AG20443 (cell line): Measurements from ENCODE around the gene CSTF3.
"Not testable (repeated sequence)": the region's sequence is repeated elsewhere in the genome, so short reads cannot be mapped to it uniquely, and the experiment has no call there.

Experiments
- DNase-seq: peaks from one replicate; pipeline ENCODE4 v3.0.0; 2012; ENCODE audit warnings: low spot score, mixed read lengths

Gene CSTF3

GRCh38 chr11:33083918-33084317 lies 77.4 kb downstream of the CSTF3 start:
- no peak for DNase-seq

DNA sequence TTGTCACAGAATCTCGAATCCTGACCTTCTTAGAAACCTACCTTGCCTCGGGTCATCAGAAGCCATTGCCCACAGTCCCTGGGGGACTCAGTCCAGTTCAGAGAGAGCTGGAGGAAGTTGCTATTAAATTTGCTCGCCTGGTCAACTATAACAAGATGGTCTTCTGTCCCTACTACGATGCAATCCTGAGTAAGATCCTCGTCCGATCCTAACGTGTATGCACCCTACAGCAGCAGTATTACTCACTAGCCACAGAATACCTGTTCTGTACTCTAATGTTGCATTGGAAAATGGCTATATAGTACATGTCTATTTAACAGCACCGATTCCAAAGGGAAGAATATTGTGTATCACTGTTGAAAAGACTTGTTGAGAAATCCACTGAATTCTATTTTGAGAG lies 88.8 kb downstream of the CSTF3 start:
- DNase-seq, result no peak

GRCh38 chr11:33068611-33069340 lies 92.5 kb downstream of the CSTF3 start:
- DNase-seq, result no peak

GRCh38 chr11:33067294-33067693 lies 94.0 kb downstream of the CSTF3 start:
- DNase-seq, result no peak

GRCh38 chr11:33065445-33066178 lies 95.7 kb downstream of the CSTF3 start:
- peak; percentile 73 for DNase-seq

GRCh38 chr11:33064866-33065265 lies 96.4 kb downstream of the CSTF3 start:
- DNase-seq, result no peak

DNA sequence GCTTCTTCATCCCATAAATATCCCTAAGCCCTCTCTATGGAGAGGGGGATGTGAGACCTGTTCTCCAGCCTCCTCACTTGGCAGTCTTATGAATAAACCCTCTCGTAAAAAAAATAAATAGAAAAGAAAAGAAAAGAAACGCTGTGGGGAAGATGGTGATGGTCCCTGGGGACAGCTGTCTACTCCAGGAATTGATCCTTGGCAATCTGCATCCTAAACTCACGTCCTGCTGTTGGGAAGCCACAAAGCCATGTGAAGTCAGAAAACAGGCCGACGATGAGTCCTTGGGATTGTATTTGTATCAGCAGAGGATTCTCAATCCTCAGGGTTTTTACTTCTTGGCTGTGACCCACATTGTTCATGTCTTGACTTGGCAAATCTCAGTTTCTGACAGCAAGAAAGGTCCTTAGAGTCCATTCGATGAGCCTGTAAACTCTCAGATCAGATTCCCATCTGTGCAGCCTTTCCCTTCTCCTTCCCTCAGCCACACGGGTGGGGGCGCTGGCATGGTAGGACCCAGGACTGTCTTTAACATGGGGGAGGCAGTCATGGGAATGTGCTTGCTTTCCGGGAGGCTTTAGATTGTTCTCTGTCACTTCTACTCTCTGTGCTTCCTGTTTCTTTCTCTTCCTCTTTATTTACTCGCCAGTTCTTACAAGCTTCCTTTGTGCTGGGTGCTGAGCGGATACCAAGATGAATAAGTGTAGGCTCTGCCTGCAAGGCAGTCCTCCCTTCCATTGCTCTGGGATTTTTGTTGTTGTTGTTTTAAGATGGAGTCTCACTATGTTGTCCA lies 97.1 kb downstream of the CSTF3 start:
- DNase-seq, result no peak

- peak; percentile 25 for DNase-seq
Observed at GRCh38 chr11:33063326-33063881, 97.9 kb downstream of the CSTF3 start.

- DNase-seq, result no peak
Observed at GRCh38 chr11:33062137-33062536, 99.1 kb downstream of the CSTF3 start.

DNA sequence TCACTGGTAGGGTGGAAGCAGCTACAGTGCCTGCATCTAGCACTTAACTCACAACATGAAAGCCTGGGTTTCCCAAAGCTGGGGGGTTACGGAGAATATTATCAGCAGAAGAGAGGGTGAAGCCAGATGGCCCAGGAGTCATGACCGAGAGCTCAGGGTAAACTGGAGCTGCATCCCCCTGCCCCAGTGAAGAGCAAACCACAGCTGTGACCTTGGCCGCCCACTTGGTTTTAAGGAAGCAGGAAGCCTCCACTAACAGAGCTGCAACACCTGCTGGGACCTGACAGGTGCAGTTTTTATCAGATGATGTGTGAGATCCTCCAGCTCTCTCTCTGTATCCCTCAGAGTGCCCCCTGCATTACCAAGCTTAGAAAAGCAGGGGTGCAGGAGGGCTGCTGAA lies 101.0 kb downstream of the CSTF3 start:
- no peak for DNase-seq

- DNase-seq, result no peak
Observed at GRCh38 chr11:33059331-33060007, 101.8 kb downstream of the CSTF3 start.

DNA sequence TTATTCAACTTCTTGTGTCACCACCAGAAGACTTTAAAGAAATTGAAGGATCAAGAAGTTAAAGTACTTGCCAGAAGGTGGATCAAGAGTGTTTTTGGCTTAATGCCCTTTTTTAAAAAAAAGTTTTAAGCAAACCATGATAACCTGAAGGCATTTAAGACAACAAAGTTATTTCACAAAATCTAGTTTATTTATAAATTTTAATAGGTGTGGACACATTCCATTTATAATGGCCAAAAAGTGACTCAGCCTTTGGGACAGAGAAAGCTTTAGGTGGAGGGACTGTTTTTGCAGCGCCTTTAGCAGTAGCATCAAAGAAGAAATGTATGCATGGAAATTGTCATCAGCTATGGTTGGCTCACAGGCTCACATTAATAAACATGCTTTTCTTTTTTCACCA lies 104.0 kb downstream of the CSTF3 start:
- DNase-seq, result no peak

- DNase-seq, result no peak
Observed at GRCh38 chr11:33055375-33055774, 105.9 kb downstream of the CSTF3 start.

- no peak for DNase-seq
Observed at GRCh38 chr11:33052231-33052630, 109.0 kb downstream of the CSTF3 start.

GRCh38 chr11:33049565-33050408 lies 111.5 kb downstream of the CSTF3 start:
- DNase-seq, result not testable (repeated sequence)

- not testable (repeated sequence) for DNase-seq
Observed at GRCh38 chr11:33048701-33049100, 112.6 kb downstream of the CSTF3 start.

DNA sequence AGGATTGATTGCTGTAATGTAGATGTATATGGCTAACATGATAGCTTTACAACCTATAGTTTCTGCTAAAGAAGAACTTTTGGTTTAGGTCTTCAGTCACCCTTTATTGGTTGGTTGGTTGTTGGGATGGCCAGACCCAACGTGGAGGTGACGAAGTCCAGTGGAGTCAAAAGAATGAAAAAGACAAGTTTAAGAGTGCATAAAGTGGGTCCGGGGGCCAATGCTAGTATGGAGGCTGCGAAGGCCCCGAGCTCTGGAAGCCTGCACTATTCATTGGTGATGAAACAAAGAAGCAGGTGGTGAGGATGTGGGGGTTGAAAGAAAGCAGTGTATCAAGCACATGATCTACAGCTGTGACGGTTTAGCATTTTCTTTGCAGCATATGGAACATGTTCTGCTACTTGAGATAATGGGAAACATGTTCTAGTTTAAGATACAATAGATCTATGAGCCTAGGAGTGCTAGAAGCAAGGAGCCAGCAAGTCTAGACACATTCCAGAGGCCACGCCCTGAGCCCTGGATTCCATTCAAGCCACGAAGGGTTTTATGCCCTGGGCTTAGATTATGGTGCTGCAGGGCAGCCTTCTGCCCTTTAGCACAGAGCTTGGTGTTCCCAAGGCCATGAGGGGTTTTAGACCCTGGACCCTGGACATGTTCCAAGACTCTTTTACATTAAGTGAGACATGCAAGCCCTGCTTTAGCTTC lies 115.6 kb downstream of the CSTF3 start:
- DNase-seq, result no peak

DNA sequence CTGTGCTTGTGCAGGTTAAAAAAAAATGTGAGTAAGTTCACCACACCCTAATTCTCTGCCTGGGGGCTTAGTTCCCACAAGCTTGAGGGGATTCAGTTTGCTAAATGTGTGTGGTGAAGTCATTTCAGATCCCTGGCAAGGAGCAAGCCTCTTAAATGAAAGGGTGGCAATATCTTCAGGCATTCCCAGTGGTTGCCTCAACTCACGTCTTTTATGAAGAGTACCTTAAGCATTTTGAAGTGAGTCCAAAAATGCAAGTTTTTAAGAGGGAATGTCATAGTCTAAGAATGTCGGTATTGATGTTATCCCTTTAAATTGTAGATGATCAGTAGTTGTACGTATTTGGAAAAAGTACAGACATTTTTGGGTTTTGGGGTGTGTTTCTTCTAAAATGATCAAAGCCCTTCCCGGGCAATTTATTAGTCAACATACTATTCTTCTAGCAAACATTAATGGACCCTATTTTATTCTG lies 117.0 kb downstream of the CSTF3 start:
- no peak for DNase-seq

DNA sequence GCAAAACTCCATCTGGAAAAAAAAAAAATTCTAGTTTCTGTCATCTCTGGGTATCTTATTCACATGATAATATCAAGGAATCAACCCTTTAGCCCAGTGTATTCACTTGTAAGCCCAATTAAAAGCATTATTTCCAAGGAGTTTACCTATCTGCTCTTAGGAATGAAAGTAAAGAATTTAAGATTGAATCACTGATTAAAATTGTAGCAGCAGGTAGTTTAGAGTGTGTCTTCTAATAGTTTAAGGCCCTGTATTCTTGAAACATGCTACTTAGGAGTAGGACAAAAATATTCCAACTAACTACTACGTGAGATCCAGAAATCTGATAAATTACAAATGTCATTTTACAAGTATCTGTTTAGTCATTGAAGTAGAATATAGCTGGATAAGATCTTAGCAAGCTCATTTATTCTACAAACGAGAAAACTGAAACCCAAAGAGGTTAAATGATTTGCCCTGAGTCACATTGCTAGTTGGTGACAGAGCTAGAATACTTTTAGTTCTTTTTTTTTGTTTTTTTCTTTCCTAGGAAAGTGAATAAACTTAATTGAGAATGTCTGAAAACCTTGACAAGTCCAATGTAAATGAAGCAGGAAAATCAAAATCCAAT lies 118.0 kb downstream of the CSTF3 start:
- DNase-seq, result no peak
